ENCODE data around the gene KIAA1549.

KIAA1549 gene

GRCh38 chr7:138879356-138879755 is 101.8 kb downstream of the KIAA1549 start:
- DNase-seq: no peak

GRCh38 chr7:138878856-138879255 is 102.3 kb downstream of the KIAA1549 start:
- no peak for DNase-seq

- DNase-seq: no peak
These were observed 103.1 kb downstream of the KIAA1549 start for GRCh38 chr7:138878051-138878450.

DNA sequence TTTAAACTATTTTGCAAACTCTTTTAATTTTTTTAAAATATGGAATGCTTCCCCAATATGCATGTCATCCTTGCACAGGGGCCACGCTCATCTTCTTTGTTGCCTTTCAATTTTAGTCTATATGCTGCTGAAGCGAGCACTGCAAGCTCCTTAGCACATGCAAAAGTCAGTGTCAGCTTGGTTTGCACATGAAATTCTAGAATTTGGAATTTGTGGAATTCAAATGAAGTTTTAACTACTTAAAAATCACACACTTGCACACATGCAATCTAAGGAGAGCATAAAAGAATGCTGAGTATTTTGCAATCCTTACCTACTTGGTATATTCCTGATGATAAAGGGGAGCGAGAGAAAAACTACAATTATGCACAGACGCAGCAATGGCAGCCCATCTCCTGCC is 104.9 kb downstream of the KIAA1549 start:
- DNase-seq: no peak

DNA sequence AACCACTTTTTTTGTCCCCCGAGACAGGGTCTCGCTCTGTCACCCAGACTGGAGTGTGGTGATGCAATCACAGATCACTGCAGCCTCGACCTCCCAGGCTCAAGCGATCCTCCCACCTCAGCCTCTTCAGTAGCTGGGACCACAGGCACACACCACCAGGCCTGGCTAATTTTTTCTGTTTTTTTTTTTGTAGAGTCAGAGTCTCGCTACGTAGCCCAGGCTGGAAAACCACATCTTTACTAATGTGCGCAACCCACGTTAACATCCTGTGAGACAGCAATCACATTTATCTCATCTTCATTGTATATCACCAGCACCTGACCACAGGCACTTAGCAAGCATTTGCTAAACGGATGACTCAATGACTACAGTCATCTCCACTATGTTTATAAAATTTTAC is 105.4 kb downstream of the KIAA1549 start:
- no peak for DNase-seq

DNA sequence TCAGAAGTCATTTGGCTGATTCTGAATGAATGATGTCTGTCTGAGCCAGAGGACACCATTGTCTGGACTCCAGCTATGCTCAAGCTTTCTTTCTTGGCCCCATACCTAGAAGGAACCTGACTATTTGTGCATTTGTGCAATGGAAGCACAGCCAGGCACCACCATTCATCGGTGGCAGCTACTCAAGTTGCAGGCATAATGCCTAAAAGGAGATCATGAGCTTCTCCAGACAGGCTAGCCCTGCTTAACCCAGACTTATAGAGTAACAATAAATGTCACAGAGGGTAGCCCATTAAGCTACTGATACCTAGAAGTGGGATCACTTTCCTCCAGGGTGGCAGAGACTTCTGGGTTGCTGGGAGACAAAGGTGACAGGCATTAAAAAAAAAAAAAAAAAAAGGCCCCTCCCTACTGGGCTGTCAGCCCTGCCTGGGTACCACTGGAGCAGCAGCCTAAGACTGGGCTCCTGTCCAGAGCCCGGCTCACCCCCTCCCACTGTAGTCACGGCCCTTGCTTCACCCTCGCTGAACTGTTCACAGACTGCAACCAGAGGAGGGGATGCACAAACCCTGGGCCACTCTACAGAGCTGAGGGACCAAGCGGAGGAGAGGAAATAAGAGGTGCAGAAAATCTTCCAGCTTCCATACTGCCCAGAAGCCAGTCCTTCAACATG is 107.8 kb downstream of the KIAA1549 start:
- peak; percentile 19 for DNase-seq

DNA sequence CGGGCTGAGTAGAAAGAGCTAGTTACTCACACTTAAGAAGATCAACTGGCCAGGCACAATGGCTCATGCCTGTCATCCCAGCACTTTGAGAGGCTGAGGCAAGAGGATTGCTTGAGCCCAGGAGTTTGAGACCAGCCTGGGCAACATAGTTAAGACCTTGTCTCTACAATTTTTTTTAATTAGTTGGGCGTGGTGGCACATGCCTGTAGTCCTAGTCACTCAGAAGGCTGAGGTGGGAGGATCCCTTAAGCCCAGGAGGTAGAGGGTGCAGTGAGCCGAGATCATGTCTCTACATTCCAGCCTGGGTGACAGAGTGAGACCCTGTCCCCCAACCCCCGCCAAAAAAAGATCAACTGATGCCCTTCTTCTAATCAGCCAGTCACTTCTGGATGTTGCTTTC is 108.6 kb downstream of the KIAA1549 start:
- no peak for DNase-seq

DNA sequence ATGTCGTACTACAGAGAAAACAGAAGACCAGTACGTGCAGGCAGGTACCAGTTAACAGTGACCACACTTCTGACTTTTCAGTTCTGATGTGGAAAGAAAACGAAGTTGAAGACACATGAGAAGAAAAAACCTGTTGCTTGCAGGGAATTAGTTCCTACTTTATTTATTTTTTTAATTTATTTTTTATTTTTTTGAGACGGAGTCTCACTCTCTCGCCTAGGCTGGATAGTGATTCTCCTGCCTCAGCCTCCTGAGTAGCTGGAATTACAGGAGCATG is 109.4 kb downstream of the KIAA1549 start:
- no peak for DNase-seq

GRCh38 chr7:138871065-138871813 is 110.0 kb downstream of the KIAA1549 start:
- DNase-seq: no peak

DNA sequence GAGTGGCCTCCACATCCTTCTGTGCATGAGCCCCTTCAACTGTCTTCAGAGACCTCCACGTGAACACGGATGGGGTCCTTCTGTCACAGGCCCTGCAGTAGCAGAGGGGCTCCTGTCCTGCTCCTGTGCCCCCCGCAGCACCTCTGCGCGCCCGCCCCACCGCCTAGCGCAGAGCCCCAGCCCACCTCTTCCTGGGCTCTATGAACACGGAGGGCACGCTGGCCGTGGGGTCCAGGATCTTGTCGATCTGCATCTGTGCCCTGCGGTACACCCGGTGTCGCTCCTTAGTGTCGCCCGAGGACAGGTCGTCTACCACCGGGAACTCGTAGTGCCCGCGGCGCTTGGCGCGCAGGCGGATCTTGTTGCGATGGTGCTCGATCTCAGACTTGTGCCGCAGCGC is 111.8 kb downstream of the KIAA1549 start:
- no peak for DNase-seq

GRCh38 chr7:138868711-138869110 is 112.5 kb downstream of the KIAA1549 start:
- no peak for DNase-seq

DNA sequence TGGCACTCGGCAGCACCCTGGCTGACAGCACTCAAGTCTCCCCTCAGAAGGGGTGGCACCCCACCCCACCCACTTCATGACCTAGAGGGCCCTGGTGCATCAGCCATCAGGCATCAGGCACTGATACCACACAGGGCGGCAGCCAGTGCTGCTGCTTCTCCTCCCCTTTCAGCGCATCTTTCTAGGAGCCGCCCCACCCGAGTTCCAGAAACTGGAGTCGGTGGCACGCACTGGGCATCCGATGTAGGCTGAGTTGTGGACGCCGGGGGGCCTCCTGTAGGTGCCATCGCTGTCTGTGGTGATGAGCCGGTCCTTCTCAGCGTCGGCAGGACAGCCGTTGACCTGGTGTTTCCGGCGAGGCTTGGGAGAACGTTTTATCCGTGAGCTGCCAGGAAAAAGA is 113.4 kb downstream of the KIAA1549 start:
- DNase-seq: no peak

DNA sequence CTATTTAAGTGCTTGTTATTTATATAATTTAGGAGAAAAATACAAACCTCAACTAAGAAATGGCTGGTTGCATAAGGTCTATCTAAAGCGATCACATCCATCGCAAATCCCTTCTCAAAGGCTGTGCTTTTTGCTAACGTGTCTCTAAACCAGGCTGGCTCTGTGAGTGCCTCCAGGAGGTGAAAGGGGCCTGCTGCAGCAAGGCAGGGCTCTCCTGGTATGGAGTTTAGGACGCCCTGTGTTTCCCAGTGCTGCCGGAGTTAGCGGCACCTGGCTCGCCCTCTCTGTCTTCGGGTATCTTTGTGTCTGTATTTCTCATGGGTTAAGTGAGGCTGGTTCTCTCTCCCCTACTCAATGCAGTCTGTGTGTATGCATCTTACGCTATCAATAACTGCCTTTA is 114.8 kb downstream of the KIAA1549 start:
- no peak for DNase-seq

- DNase-seq: no peak
These were observed 115.3 kb downstream of the KIAA1549 start for GRCh38 chr7:138865843-138866242.

- DNase-seq: no peak
These were observed 116.5 kb downstream of the KIAA1549 start for GRCh38 chr7:138864667-138865066.

- no peak for DNase-seq
These were observed 117.3 kb downstream of the KIAA1549 start for GRCh38 chr7:138863931-138864330.

DNA sequence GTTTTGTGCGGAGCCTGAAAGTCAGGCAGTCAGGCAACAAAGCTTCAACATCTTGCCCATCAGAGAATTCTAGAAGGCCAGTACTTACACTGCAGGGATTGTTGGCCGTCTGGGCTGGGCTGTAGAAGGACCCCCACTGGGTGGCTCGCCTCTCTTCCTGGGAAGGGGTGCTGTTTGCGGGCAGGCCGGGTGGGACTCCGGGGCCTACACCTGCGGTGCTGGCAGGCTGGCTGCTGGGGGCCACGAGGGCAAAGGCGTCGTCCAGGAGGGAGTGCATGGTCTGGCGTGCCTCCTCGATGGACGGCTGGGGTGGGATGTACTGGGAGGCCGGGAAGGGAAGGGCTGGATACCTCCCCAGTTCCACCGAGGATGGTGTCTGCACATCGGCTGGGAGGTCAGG is 120.1 kb downstream of the KIAA1549 start:
- DNase-seq: no peak

DNA sequence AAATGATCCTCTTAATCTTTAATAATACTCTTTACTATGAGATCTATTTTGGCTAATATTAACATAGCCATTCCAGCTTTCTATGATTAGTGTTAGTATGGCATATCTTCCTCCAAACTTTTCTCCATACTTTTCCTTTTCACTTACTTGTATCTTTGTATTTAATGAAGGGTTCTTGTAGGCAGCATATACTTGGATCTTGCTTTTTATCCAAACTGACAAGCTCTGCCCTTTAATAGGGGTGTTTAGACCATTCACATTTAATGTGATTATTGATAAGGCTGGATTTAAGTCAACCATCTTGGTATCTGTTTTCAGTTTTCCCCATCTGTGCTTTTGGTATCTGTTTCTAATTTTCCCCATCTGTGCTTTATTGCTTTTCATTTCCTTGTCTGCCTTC is 123.5 kb downstream of the KIAA1549 start:
- no peak for DNase-seq

GRCh38 chr7:138854115-138854645 is 127.0 kb downstream of the KIAA1549 start:
- DNase-seq: no peak

DNA sequence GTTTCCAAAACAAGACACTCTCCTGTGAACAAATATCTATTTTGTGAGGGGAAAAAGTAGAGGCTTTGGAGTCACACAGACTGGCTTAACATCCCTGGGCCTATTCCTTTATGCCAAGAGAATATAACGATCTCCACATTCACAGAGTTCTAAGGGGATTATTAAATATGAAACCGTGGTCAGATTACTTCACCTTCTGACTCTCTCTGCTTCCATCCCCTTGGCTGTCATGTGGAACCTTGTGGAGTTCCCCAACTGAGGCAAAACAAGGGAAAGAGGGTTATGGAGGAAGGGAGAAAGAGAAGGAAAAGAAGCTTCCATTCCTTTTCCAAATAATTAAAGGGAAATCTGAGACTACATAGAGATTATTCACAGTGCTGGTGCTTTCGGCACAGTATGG is 127.7 kb downstream of the KIAA1549 start:
- no peak for DNase-seq

- no peak for DNase-seq
These were observed 128.7 kb downstream of the KIAA1549 start for GRCh38 chr7:138852469-138852868.

GRCh38 chr7:138849701-138850100 is 131.5 kb downstream of the KIAA1549 start:
- DNase-seq: no peak

DNA sequence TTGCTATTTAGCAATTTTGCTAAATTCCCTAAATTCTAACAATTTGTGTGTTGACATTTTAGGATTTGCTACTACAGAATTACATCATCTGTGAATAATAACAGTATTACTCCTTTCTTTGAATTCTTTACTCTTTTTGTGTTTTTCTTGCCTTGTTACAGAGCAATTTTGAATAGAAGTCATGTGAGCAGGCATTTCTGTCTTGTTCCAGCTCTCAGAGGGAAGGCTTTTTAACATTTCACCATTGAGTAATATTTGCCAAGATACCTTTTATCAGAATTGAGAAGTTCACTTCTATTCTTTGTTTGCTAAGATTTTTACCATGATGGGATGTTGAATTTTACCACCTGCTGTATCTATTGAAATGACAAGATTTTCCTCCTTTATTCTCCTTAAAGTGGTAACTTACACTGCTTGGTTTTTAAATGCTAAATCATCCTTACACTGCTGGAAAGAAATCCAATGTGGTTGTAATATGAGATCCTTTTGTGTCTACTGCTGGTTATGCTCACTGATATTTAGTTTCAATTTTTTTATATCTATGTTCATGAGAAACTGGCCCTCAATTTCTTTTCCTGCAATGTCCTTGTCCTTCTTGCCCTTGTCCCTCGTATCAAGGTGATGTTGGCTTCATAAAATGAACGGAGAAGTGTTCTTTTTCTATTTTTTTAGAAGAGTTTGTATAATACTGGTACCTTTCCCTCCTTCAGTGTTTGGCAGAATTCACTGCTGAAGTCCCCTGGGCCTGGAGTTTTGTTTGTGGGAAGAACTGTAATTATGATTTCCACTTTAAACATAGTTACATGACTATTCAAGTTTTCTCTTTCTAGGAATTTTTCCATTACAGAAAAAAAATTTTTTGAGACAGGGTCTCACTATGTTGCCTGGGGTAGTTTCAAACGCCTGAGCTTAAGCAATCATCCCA is 132.9 kb downstream of the KIAA1549 start:
- DNase-seq: peak; percentile 62

DNA sequence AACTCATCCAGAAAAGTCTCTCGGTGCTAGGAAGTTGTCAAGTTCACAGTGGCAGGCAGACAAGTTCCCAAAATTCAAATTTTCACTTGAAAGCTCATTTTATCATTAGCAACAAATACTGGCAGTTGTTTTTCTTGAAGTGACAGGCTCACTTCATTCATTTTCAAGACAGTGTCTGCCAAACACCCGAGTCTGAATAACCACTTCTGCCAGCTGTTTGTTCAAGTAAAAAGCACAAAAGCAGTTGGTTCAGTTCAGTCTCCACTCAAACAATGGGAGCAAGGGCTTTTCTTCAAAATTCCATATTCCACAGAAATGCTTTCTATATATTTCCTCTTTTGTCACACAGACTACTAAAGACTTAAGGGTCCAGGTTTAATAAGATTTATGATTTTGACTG is 135.5 kb downstream of the KIAA1549 start:
- DNase-seq: no peak
